ENCODE results near the gene U2AF1L4.

GRCh38 chr19:35740108-35740422 lies 5.2 kb downstream of the U2AF1L4 start:
- TF ChIP-seq CTCF (conservative IDR thresholded peaks at IDR 0.05; ENCODE audit: low read length): no peak
- no peak for TF ChIP-seq EZH2phosphoT487 (IDR thresholded peaks at IDR 0.05; ENCODE audit: borderline replicate concordance, low read depth, low read length)

Data from OCI-LY7 (cell line).